T47D (cell line): ENCODE results near the gene SEZ6L.
A peak's percentile ranks its signal among the peaks of the same experiment; 100 is the strongest.

Experiments
- DNase-seq, 2 experiments: peaks; one replicate each; pipeline versions ENCODE4 v3.0.0 to v3.0.0-alpha.2; 2011 to 2012; ENCODE audit warnings: low read depth in 1 of 2, low spot score in 1 of 2
- JUND ChIP-seq: IDR thresholded peaks from 2 replicates; pipeline ENCODE4 v1.6.1; 2012; ENCODE audit warnings: low read depth
- in situ Hi-C: cut with HindIII; loops from 2 replicates; pipeline ENCODE4 v1.10.0; 2016; ENCODE audit warnings: low sequenced_read_pairs, low pct_unique_long_range_greater_than_20kb

Gene SEZ6L

GRCh38 chr22:26342745-26343410, 173.6 kb downstream of the SEZ6L start:
- TF ChIP-seq JUND: no peak
- DNase-seq: no peak
- in situ Hi-C loops: no loop called here

DNA sequence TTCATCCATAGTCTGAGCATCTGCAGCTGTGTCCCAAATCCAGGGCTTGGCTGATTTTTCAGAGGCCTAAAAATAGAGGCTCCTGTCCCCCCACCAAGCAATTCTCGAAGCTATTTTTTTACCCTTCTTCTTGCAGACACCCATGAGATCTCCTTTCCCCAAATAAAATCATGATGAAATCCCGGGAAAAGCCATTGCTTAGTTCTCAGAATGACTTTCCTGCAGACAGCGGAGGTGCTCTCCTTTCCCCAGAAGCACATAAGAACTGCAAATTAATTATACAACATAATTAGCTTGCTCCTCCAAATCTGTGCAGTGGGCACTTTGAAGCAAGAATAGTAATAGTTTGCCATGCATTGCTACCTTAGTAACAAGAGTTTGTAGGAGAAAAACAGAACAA, 176.2 kb downstream of the SEZ6L start:
- TF ChIP-seq JUND: no peak
- DNase-seq: no peak
- in situ Hi-C loops: no loop called here

DNA sequence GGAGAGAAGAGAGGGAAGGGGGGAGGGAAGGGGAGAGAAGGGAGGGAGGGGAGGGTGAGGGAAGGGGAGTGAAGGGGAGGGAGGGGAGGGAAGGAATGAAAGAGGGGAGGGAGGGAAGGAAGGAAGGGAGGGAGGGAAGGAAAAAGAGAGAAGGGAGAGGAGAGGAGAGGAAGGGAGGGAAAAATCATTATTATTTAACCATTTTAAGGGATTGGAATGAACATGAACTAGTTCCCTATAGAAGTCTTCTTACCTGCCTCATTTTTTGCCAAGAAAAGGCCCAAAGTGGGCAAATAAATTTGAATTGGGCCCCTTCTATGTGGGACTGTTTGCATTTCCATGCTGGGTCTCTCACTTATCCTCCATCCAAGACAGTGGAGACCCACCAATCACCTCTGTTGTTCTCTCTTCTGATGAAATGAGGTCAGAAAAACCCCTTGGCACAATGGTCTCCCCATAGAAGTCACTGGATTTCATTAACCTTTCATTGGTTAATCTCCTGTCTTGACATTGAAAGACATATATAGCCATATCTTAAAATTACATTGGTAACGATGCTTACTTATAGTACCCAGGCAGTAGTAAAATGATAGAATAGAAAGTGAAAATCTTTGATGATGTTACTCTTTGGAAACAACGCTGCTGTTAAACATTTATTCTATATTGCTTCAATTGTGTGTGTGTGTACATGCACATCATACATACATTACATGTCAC, 179.7 kb downstream of the SEZ6L start:
- in situ Hi-C loops: no loop called here
- no peak for DNase-seq
- no peak for TF ChIP-seq JUND

DNA sequence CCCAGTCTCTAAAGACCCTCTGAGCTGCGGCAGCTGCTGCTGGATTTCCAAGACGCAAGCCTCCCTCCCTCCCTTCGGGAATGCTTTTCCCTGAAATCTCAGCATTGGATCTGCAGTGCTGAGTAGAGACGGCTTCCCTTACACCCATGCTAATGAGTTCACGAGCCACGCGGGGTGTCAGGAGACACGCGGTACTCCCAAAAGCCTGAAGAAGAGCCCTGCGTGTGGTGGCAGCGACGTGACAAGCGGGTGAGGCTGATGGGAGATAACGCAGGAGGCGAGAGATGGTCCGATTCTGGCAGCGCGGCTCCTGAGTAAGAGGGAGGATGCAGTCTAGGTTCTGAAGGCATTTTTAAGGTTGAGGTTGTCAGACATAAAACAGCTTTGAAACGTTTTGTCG, 185.4 kb downstream of the SEZ6L start:
- in situ Hi-C loops: no loop called here
- TF ChIP-seq JUND: no peak
- no peak for DNase-seq

DNA sequence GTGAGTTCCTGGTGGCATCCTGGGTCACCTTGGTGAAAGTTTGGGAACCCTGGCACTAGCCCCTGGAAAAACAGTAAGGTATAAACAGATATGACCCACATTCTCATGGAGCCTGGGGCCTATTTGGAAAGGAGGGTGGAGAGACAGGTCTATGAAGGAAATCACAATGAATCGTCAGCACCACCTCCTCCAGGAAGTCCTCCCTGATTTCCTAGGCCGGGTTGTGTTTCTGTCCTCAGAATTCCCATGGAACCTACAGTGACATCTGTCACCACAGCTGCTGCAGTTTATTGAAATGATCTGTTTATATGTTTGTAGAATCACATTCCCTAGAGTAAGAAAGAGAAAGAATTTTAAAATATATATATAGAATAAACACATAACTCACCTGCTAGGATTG, 188.0 kb downstream of the SEZ6L start:
- in situ Hi-C loops: no loop called here
- no peak for DNase-seq
- no peak for TF ChIP-seq JUND

DNA sequence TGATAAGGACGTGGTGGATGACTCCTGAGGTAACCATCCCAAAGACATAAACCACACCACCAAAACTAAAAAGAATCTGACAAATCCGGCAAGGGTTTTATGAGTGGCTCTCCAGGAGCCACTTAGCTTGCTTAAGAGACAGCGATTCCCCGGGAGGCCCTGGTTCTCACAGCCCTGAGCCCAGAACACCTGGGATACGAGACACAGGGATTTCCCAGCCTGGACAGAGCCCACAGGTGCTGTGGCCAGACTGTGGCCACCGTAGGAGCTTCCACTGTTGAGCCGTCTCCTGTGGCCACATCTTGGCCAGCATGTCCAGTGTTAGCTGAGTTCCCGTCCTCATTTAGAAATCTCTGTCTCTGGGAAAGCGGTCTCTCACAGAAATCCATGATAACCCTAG, 188.6 kb downstream of the SEZ6L start:
- no peak for DNase-seq
- TF ChIP-seq JUND: no peak
- in situ Hi-C loops: no loop called here

- in situ Hi-C loops: no loop called here
- TF ChIP-seq JUND: no peak
- DNase-seq: no peak
These were observed 189.9 kb downstream of the SEZ6L start for GRCh38 chr22:26359156-26359555.

- TF ChIP-seq JUND: no peak
- in situ Hi-C loops: no loop called here
- peak; percentile 9 to 73 for DNase-seq
These were observed 191.1 kb downstream of the SEZ6L start for GRCh38 chr22:26360169-26360885.

DNA sequence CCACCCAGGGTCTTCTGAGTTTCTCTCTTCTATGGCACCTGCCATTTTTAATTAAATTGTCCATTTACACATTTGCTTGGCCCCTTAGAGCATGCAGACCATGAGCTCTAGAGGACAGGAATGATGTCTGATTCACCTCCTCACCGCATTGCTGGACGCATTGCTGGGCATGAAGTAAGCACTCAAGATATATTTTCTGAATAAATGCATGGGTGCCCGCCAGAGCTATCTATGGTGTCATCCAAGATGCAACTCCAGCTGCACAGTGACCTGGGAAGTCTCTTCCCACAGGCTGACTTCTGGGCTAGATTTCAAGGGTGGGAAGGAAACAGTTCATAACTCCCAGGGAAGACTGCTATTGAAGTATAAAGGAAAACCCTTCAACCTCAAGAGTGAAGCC, 193.2 kb downstream of the SEZ6L start:
- in situ Hi-C loops: no loop called here

DNA sequence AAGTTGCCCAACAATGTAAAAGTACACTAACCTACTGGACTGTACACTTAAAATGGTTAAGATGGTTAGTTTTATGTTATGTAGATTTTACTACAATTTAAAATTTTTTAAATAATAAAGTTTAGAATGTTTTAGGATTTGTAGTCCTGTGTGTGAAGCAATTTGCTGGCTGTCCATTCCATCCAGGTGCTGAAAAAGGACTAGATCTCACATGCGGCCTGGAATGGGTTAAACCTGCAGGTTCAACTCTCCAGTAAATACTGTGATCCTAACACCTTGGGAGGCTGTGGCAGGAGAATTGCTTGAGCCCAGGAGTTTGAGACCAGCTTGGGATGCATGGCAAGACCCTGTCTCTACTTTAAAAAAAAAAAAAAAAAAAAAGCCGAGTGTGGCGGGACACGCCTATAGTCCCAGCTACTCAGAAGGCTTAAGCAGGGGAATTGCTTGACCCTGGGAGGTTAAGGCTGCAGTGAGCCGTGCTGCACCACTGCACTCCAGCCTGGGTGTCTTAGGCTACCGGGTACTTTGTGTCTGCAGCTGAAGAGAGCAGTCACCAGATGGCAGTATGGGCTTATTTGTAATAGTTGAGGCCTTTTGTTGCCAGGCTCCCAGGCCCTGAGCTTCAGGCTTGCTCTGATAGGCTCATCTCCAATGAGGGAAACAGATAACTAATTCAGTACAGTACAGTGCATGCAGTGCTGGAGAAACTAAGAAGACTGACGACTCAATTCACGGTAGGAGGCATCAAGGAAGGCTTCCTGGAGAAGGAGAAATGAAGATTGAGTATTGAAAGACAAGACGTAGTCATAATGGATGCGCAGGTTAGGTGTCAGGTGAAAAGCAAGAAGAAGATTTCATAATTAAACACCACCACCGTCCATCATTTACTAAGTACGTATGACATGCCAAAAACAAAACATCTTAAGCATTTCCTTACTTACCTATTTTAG, 195.1 kb downstream of the SEZ6L start:
- no peak for TF ChIP-seq JUND
- in situ Hi-C loops: no loop called here
- DNase-seq: peak in 1 of 2 experiments; percentile 78

More for the DNA sequence above, 193.2 kb downstream of the SEZ6L start:
- TF ChIP-seq JUND: no peak
- DNase-seq: no peak

GRCh38 chr22:26367402-26368245, 198.4 kb downstream of the SEZ6L start:
- peak in 1 of 2 experiments; percentile 65 for DNase-seq
- TF ChIP-seq JUND: no peak
- in situ Hi-C loops: no loop called here

- in situ Hi-C loops: no loop called here
- TF ChIP-seq JUND: no peak
- no peak for DNase-seq
These were observed 203.6 kb downstream of the SEZ6L start for GRCh38 chr22:26372890-26373289.
